ENCODE data around the gene C2orf74.

- TF ChIP-seq CTCF (IDR thresholded peaks at IDR 0.05), result no peak
- peak in 1 of 3 donors; percentile 46 for TF ChIP-seq POLR2AphosphoS5 (IDR thresholded peaks at IDR 0.05)
- TF ChIP-seq POLR2A (IDR thresholded peaks at IDR 0.05), result no peak
Observed at GRCh38 chr2:61179701-61180639, 18.0 kb downstream of the C2orf74 start.

Measured in stomach (tissue), 4 donors.